D341Med (cell line): ENCODE measurements around the gene TBC1D5.
"Not testable (repeated sequence)": the region's sequence is repeated elsewhere in the genome, so short reads cannot be mapped to it uniquely, and the experiment has no call there.

ENCODE experiments used
- DNase-seq: peaks from one replicate; pipeline ENCODE4 v3.0.0; 2012; ENCODE audit warnings: low spot score

Gene TBC1D5

GRCh38 chr3:17542591-17542990 is 199.8 kb downstream of the TBC1D5 start:
- no peak for DNase-seq

GRCh38 chr3:17539436-17539835 is 203.0 kb downstream of the TBC1D5 start:
- DNase-seq = no peak

- DNase-seq = no peak
Measured at GRCh38 chr3:17535274-17535673, 207.2 kb downstream of the TBC1D5 start.

- not testable (repeated sequence) for DNase-seq
Measured at GRCh38 chr3:17532446-17532845, 210.0 kb downstream of the TBC1D5 start.

GRCh38 chr3:17529677-17530076 is 212.8 kb downstream of the TBC1D5 start:
- no peak for DNase-seq

GRCh38 chr3:17518189-17519059 is 224.0 kb downstream of the TBC1D5 start:
- no peak for DNase-seq

- no peak for DNase-seq
Measured at GRCh38 chr3:17515445-17516234, 226.8 kb downstream of the TBC1D5 start.

GRCh38 chr3:17514597-17514996 is 227.8 kb downstream of the TBC1D5 start:
- no peak for DNase-seq

GRCh38 chr3:17510265-17510664 is 232.2 kb downstream of the TBC1D5 start:
- no peak for DNase-seq

GRCh38 chr3:17508180-17508752 is 234.2 kb downstream of the TBC1D5 start:
- DNase-seq = no peak

- DNase-seq = no peak
Measured at GRCh38 chr3:17507480-17507879, 235.0 kb downstream of the TBC1D5 start.

- DNase-seq = no peak
Measured at GRCh38 chr3:17505856-17506255, 236.6 kb downstream of the TBC1D5 start.

- no peak for DNase-seq
Measured at GRCh38 chr3:17501745-17502144, 240.7 kb downstream of the TBC1D5 start.

- DNase-seq = no peak
Measured at GRCh38 chr3:17500618-17501017, 241.8 kb downstream of the TBC1D5 start.

GRCh38 chr3:17494117-17494809 is 248.2 kb downstream of the TBC1D5 start:
- DNase-seq = peak; percentile 86

- DNase-seq = no peak
Measured at GRCh38 chr3:17491601-17492000, 250.8 kb downstream of the TBC1D5 start.

GRCh38 chr3:17491190-17491589 is 251.2 kb downstream of the TBC1D5 start:
- not testable (repeated sequence) for DNase-seq

- no peak for DNase-seq
Measured at GRCh38 chr3:17489139-17489538, 253.3 kb downstream of the TBC1D5 start.

GRCh38 chr3:17481116-17481515 is 261.3 kb downstream of the TBC1D5 start:
- DNase-seq = no peak

- DNase-seq = no peak
Measured at GRCh38 chr3:17479681-17480405, 262.6 kb downstream of the TBC1D5 start.

GRCh38 chr3:17478673-17479072 is 263.8 kb downstream of the TBC1D5 start:
- no peak for DNase-seq

GRCh38 chr3:17473761-17474160 is 268.7 kb downstream of the TBC1D5 start:
- no peak for DNase-seq
